ENCODE results near the gene MAFG. TPM values are rescaled to one million over a fixed set of nuclear protein-coding genes. Genes with fewer than 3 reads are reported as not detected.

MAFG gene
- total and polyA plus RNA-seq, 2 experiments from 2014 or later, result 17.2 to 33.4 TPM

- ATAC-seq (no peak), DNase-seq (ENCODE audit: low spot score) (no peak)
- Histone ChIP-seq H3K4me2 (peak overlapping the region; percentile 96), H3K4me1 (ENCODE audit: insufficient read depth) (peaks cover 26% of the 10 kb centered on the region; the same call in 1 of the 2 replicates), H3K36me3 (ENCODE audit: insufficient read depth) (no peaks in the 10 kb centered on the region; the same call in 1 of the 2 replicates), H4K20me1 (replicated peaks; ENCODE audit: insufficient read depth) (peaks cover 14% of the 10 kb centered on the region), H3K4me3 (peak overlapping the region; percentile 85), H3K27me3 (ENCODE audit: insufficient read depth) (peaks cover 10% of the 10 kb centered on the region; the same call in 1 of the 2 replicates), H3K79me2 (replicated peaks; ENCODE audit: insufficient read depth) (peaks cover 59% of the 10 kb centered on the region), H3K9me2 (ENCODE audit: insufficient read depth) (no peaks in the 10 kb centered on the region), H3F3A (replicated peaks; ENCODE audit: low read depth) (peaks cover 21% of the 10 kb centered on the region), H2AFZ (no peak overlapping the region), H3K27ac (ENCODE audit: low read depth) (peak overlapping the region; percentile 92; the same call in 1 of the 2 replicates)
- Mint-ChIP-seq H3K4me3 (peak overlapping the region; percentile 85), H3K36me3 (ENCODE audit: low read depth) (peaks cover 17% of the 10 kb centered on the region), H3K27me3 (ENCODE audit: insufficient read depth, low read depth, poor library complexity) (peaks cover 30% of the 10 kb centered on the region), H3K9me3 (no peaks in the 10 kb centered on the region), H3K4me1 (peaks cover 41% of the 10 kb centered on the region), H3K27ac (peak overlapping the region; percentile 88)
- TF ChIP-seq EZH2 (IDR thresholded peaks at IDR 0.05; ENCODE audit: low read depth, unreplicated experiment), result no peak
Observed at GRCh38 chr17:81925860-81926450, 1.6 kb downstream of the MAFG start.

- peak; percentile 12 for ATAC-seq
- Mint-ChIP-seq H3K27ac (peak overlapping the region; percentile 96), H3K36me3 (ENCODE audit: low read depth) (peaks cover 22% of the 10 kb centered on the region), H3K27me3 (ENCODE audit: insufficient read depth, low read depth, poor library complexity) (peaks cover 27% of the 10 kb centered on the region), H3K4me1 (peaks cover 42% of the 10 kb centered on the region), H3K4me3 (peak overlapping the region; percentile 85), H3K9me3 (no peaks in the 10 kb centered on the region)
- Histone ChIP-seq H3K4me2 (peak overlapping the region; percentile 96), H3F3A (replicated peaks; ENCODE audit: low read depth) (peaks cover 22% of the 10 kb centered on the region), H2AFZ (no peak overlapping the region), H3K79me2 (replicated peaks; ENCODE audit: insufficient read depth) (peaks cover 71% of the 10 kb centered on the region), H4K20me1 (replicated peaks; ENCODE audit: insufficient read depth) (peaks cover 19% of the 10 kb centered on the region), H3K27me3 (ENCODE audit: insufficient read depth) (peaks cover 10% of the 10 kb centered on the region; the same call in 1 of the 2 replicates), H3K9me2 (ENCODE audit: insufficient read depth) (no peaks in the 10 kb centered on the region), H3K36me3 (ENCODE audit: insufficient read depth) (no peaks in the 10 kb centered on the region; the same call in 1 of the 2 replicates), H3K27ac (ENCODE audit: low read depth) (peak overlapping the region; percentile 95), H3K4me3 (peak overlapping the region; percentile 53), H3K4me1 (ENCODE audit: insufficient read depth) (peaks cover 26% of the 10 kb centered on the region; the same call in 1 of the 2 replicates)
- peak; percentile 83 for DNase-seq (ENCODE audit: low spot score)
- TF ChIP-seq NANOG (IDR thresholded peaks at IDR 0.05; ENCODE audit: borderline replicate concordance) (no peak), CREB1 (CRISPR knock-in tag; IDR thresholded peaks at IDR 0.05; ENCODE audit: low read depth) (no peak), ZNF462 (CRISPR knock-in tag; IDR thresholded peaks at IDR 0.05) (no peak), POLR2AphosphoS5 (IDR thresholded peaks at IDR 0.05; ENCODE audit: low read depth) (no peak), ZNF331 (CRISPR knock-in tag; IDR thresholded peaks at IDR 0.05; ENCODE audit: low read depth) (no peak), ETS1 (IDR thresholded peaks at IDR 0.05) (no peak), ZNF114 (CRISPR knock-in tag; IDR thresholded peaks at IDR 0.05) (no peak), EZH2 (IDR thresholded peaks at IDR 0.05; ENCODE audit: low read depth, unreplicated experiment) (no peak), STAT1 (IDR thresholded peaks at IDR 0.05; ENCODE audit: unreplicated experiment) (no peak)
Observed at GRCh38 chr17:81924557-81925532, 2.7 kb downstream of the MAFG start.
